Neural cell (in vitro differentiated cells): ENCODE measurements around the gene SYTL5. TPM values are rescaled to one million over a fixed set of nuclear protein-coding genes. Genes with fewer than 3 reads are reported as not detected.

Experiments used
- H2AFZ ChIP-seq: fragments of 200-600, 300-800 bp; sonication (generic), shearing (Covaris generic); 2 replicates; pipeline ENCODE4 v1.6.0; 2014; ENCODE audit warnings: low read depth, mild to moderate bottlenecking, antibody characterized with exemption, low read length, moderate library complexity
- H3F3A ChIP-seq: fragments of 200-600 bp; shearing (Covaris generic); 2 replicates; pipeline ENCODE4 v1.6.1; 2016; ENCODE audit warnings: mild to moderate bottlenecking, moderate library complexity, mixed read lengths, antibody characterized with exemption, low read length; ENCODE audit not compliant: insufficient read depth, poor library complexity, severe bottlenecking
- H3K27ac ChIP-seq: fragments of 200-600, 300-800 bp; sonication (generic), shearing (Covaris generic); 2 replicates; pipeline ENCODE4 v1.5.1; 2014; ENCODE audit warnings: mild to moderate bottlenecking, low read length, moderate library complexity
- H3K27me3 ChIP-seq: fragments of 300-800, 200-600 bp; sonication (generic), shearing (Covaris generic); 2 replicates; pipeline ENCODE4 v1.6.0; 2014; ENCODE audit warnings: mild to moderate bottlenecking, low read depth, low read length, moderate library complexity; ENCODE audit not compliant: insufficient read depth
- H3K36me3 ChIP-seq: fragments of 300-800, 200-600 bp; sonication (generic), shearing (Covaris generic); 2 replicates; pipeline ENCODE4 v1.5.1; 2014; ENCODE audit warnings: mild to moderate bottlenecking, antibody characterized with exemption, low read length, moderate library complexity; ENCODE audit not compliant: insufficient read depth
- H3K4me2 ChIP-seq: fragments of 300-800, 200-600 bp; sonication (generic), shearing (Covaris generic); 2 replicates; pipeline ENCODE4 v1.6.0; 2014; ENCODE audit warnings: mild to moderate bottlenecking, low read length
- H3K4me3 ChIP-seq: fragments of 300-800, 200-600 bp; sonication (generic), shearing (Covaris generic); 2 replicates; pipeline ENCODE4 v1.5.1; 2014; ENCODE audit warnings: mild to moderate bottlenecking, low read length, moderate library complexity
- H3K79me2 ChIP-seq: fragments of 200-600 bp; shearing (Covaris generic); replicated peaks from 2 replicates; pipeline ENCODE4 v1.6.0; 2014; ENCODE audit warnings: mild to moderate bottlenecking, low read length, moderate library complexity; ENCODE audit not compliant: insufficient read depth
- H3K9ac ChIP-seq: fragments of 300-800, 200-600 bp; sonication (generic), shearing (Covaris generic); 2 replicates; pipeline ENCODE4 v1.6.1; 2016; ENCODE audit warnings: mild to moderate bottlenecking, low read length, mixed read lengths
- H3K9me2 ChIP-seq: fragments of 200-600 bp; shearing (Covaris generic); 2 replicates; pipeline ENCODE4 v1.6.1; 2016; ENCODE audit warnings: mild to moderate bottlenecking, low read length, mixed read lengths; ENCODE audit not compliant: insufficient read depth
- H3K9me3 ChIP-seq: fragments of 200-600, 300-800 bp; sonication (generic), shearing (Covaris generic); 2 replicates; pipeline ENCODE4 v1.6.1; 2016; ENCODE audit warnings: mild to moderate bottlenecking, mixed run types, low read length, moderate library complexity, mixed read lengths
- H4K20me1 ChIP-seq: fragments of 200-600 bp; shearing (Covaris generic); 2 replicates; pipeline ENCODE4 v1.6.1; 2016; ENCODE audit warnings: mild to moderate bottlenecking, mixed run types; ENCODE audit not compliant: insufficient read depth
- EP300 ChIP-seq: fragments of 450-650 bp; conservative IDR thresholded peaks from 2 replicates; pipeline ENCODE4 v1.6.1; 2014; ENCODE audit warnings: antibody characterized with exemption, mild to moderate bottlenecking, moderate library complexity; ENCODE audit not compliant: poor library complexity, severe bottlenecking
- EZH2 ChIP-seq: fragments of 200-600, 300-800 bp; shearing (Covaris generic), sonication (generic); IDR thresholded peaks from 2 replicates; pipeline ENCODE4 v1.6.1; 2014; ENCODE audit warnings: antibody characterized with exemption, low read length, borderline replicate concordance, mild to moderate bottlenecking; ENCODE audit not compliant: insufficient read depth, poor library complexity, severe bottlenecking
- MXI1 ChIP-seq: fragments of 450-650 bp; conservative IDR thresholded peaks from 2 replicates; pipeline ENCODE4 v1.6.1; 2014; ENCODE audit warnings: antibody characterized with exemption, mild to moderate bottlenecking; ENCODE audit not compliant: poor library complexity, severe bottlenecking
- POLR2AphosphoS5 ChIP-seq: IDR thresholded peaks from 2 replicates; pipeline ENCODE4 v1.6.1; 2012
- RAD21 ChIP-seq: fragments of 450-650 bp; conservative IDR thresholded peaks from 2 replicates; pipeline ENCODE4 v1.6.1; 2014; ENCODE audit warnings: antibody characterized with exemption, mild to moderate bottlenecking, moderate library complexity
- SMC3 ChIP-seq: fragments of 450-650 bp; conservative IDR thresholded peaks from 2 replicates; pipeline ENCODE4 v1.6.1; 2014; ENCODE audit warnings: antibody characterized with exemption, mild to moderate bottlenecking, moderate library complexity; ENCODE audit not compliant: poor library complexity
- TAF1 ChIP-seq: IDR thresholded peaks from 2 replicates; pipeline ENCODE4 v1.6.1; 2012; ENCODE audit warnings: low read depth
- polyA plus RNA-seq: library from polyadenylated mRNA; depleted of rRNA; stranded (reverse); fragments of >200 nt; gene quantifications from 2 replicates; pipeline ENCODE4 v1.2.3, GENCODE V29; 2014
- TF ChIP-seq, protein P1 (sequence below): fragments of 450-650 bp; IDR thresholded peaks from 2 replicates; pipeline ENCODE4 v1.5.1; 2014; ENCODE audit warnings: antibody characterized with exemption, mild to moderate bottlenecking, moderate library complexity; ENCODE audit not compliant: poor library complexity, severe bottlenecking
- TF ChIP-seq, protein P2 (sequence below): IDR thresholded peaks from 2 replicates; pipeline ENCODE4 v1.6.1; 2012; ENCODE audit warnings: borderline replicate concordance

SYTL5 gene
- polyA plus RNA-seq, 1 donor from 2014 or later = 1.0 TPM

DNA sequence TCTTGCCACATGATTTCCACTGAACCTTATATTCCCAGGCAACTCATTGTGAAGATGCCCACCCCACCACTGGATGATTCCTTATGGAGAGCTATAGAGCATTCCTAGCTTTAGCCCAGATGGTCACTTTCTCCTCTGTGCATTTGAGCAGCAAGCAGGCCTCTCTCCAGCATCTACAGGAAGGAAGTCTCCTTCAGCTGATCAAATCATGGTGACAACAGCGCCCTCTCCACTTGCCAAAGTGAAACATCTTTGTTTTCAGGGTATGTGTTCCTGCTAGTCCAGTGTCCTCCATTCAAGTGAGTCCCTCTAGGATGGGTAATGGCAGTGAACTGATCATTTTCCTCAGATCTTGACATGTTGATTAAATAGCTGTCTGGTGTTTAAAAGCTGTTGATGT is 10.9 kb upstream of the SYTL5 start:
- no peaks in the 10 kb centered on the region for H3F3A ChIP-seq
- no peaks in the 10 kb centered on the region for H3K79me2 ChIP-seq
- no peaks in the 10 kb centered on the region for H3K9me2 ChIP-seq
- H3K9ac ChIP-seq = no peak overlapping the region
- TF ChIP-seq SMC3 (no peak), TAF1 (no peak), EZH2 (no peak), EP300 (no peak), POLR2AphosphoS5 (no peak), RAD21 (no peak), MXI1 (no peak)
- TF ChIP-seq, protein P1, sequence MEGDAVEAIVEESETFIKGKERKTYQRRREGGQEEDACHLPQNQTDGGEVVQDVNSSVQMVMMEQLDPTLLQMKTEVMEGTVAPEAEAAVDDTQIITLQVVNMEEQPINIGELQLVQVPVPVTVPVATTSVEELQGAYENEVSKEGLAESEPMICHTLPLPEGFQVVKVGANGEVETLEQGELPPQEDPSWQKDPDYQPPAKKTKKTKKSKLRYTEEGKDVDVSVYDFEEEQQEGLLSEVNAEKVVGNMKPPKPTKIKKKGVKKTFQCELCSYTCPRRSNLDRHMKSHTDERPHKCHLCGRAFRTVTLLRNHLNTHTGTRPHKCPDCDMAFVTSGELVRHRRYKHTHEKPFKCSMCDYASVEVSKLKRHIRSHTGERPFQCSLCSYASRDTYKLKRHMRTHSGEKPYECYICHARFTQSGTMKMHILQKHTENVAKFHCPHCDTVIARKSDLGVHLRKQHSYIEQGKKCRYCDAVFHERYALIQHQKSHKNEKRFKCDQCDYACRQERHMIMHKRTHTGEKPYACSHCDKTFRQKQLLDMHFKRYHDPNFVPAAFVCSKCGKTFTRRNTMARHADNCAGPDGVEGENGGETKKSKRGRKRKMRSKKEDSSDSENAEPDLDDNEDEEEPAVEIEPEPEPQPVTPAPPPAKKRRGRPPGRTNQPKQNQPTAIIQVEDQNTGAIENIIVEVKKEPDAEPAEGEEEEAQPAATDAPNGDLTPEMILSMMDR = no peak
- TF ChIP-seq, protein P2, sequence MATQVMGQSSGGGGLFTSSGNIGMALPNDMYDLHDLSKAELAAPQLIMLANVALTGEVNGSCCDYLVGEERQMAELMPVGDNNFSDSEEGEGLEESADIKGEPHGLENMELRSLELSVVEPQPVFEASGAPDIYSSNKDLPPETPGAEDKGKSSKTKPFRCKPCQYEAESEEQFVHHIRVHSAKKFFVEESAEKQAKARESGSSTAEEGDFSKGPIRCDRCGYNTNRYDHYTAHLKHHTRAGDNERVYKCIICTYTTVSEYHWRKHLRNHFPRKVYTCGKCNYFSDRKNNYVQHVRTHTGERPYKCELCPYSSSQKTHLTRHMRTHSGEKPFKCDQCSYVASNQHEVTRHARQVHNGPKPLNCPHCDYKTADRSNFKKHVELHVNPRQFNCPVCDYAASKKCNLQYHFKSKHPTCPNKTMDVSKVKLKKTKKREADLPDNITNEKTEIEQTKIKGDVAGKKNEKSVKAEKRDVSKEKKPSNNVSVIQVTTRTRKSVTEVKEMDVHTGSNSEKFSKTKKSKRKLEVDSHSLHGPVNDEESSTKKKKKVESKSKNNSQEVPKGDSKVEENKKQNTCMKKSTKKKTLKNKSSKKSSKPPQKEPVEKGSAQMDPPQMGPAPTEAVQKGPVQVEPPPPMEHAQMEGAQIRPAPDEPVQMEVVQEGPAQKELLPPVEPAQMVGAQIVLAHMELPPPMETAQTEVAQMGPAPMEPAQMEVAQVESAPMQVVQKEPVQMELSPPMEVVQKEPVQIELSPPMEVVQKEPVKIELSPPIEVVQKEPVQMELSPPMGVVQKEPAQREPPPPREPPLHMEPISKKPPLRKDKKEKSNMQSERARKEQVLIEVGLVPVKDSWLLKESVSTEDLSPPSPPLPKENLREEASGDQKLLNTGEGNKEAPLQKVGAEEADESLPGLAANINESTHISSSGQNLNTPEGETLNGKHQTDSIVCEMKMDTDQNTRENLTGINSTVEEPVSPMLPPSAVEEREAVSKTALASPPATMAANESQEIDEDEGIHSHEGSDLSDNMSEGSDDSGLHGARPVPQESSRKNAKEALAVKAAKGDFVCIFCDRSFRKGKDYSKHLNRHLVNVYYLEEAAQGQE = no peak
- no peak overlapping the region for H3K27ac ChIP-seq
- no peaks in the 10 kb centered on the region for H3K27me3 ChIP-seq
- H3K9me3 ChIP-seq = no peaks in the 10 kb centered on the region
- H3K4me3 ChIP-seq = no peak overlapping the region
- H3K4me2 ChIP-seq = no peak overlapping the region
- no peaks in the 10 kb centered on the region for H3K36me3 ChIP-seq
- no peak overlapping the region for H2AFZ ChIP-seq
- no peaks in the 10 kb centered on the region for H4K20me1 ChIP-seq

DNA sequence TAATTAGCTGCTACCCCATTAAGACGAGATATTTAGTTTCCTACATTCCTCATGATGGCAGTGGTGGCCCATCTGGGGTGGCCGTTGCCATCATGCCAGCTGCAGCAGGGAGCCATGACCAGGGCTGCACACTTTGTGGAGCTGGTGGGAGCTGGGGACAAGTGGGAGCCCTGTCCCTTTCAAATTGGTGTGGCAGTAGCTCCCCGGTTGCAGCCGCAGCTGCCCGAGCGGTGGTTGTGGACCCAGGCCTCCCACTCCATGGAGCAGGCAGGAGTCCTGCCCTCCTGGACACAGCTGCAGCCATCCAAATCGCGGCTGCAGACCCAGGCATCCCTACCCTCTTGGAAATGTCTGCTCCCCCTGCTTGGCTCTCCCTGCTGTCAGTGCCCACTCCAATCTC is 9.3 kb upstream of the SYTL5 start:
- Histone ChIP-seq H3K27me3 (no peaks in the 10 kb centered on the region), H2AFZ (no peak overlapping the region), H3K4me3 (no peak overlapping the region), H3K36me3 (no peaks in the 10 kb centered on the region), H3K9me2 (no peaks in the 10 kb centered on the region), H3K79me2 (no peaks in the 10 kb centered on the region), H3K27ac (no peak overlapping the region), H3K4me2 (no peak overlapping the region), H4K20me1 (no peaks in the 10 kb centered on the region), H3F3A (no peaks in the 10 kb centered on the region), H3K9ac (no peak overlapping the region), H3K9me3 (no peaks in the 10 kb centered on the region)
- no peak for TF ChIP-seq EP300
- TF ChIP-seq MXI1 = no peak
- TF ChIP-seq EZH2 = no peak
- TF ChIP-seq, protein P2 = no peak
- TF ChIP-seq, protein P1 = no peak
- TF ChIP-seq RAD21 = no peak
- no peak for TF ChIP-seq TAF1
- TF ChIP-seq SMC3 = no peak
- TF ChIP-seq POLR2AphosphoS5 = no peak
